Renal pelvis (tissue), 4 donors: Measurements from ENCODE around the gene UNC13D. TPM values are rescaled to one million over a fixed set of nuclear protein-coding genes. Genes with fewer than 3 reads are reported as not detected.
"Not testable (repeated sequence)": the region's sequence is repeated elsewhere in the genome, so short reads cannot be mapped to it uniquely, and the experiment has no call there.

Source experiments
- DNase-seq: peaks from one replicate; pipeline ENCODE4 v3.0.0-alpha.2; 2013
- polyA plus RNA-seq, 3 donors: library from polyadenylated mRNA; unstranded; fragments of 120-200 nt; gene quantifications; one replicate each; pipeline ENCODE4 v1.2.1, GENCODE V29; 2013; ENCODE audit not compliant: insufficient read length in 3 of 3

The UNC13D gene
- polyA plus RNA-seq, 3 donors: 4.8 to 6.6 (median 6.3) TPM

DNA sequence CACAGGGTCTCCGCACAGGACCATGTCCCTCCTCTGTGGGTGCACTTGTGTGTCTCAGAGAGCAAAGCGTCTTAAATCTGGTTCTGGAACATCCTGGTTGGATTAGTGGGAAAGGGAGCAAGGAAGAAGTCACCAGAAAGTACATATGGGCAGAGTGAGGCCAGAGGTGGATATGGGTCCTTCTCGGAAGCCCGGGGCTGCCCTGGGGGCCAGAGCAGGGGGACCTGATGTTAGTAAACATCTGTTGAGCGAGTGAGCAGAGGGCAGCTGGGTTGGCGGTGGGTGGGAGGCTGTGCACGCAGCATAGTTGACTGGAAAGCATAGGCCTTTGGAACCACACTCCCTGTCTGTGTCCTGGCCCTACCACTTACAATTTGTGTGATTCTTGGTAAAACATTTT is 22.7 kb downstream of the UNC13D start:
- no peak for DNase-seq

DNA sequence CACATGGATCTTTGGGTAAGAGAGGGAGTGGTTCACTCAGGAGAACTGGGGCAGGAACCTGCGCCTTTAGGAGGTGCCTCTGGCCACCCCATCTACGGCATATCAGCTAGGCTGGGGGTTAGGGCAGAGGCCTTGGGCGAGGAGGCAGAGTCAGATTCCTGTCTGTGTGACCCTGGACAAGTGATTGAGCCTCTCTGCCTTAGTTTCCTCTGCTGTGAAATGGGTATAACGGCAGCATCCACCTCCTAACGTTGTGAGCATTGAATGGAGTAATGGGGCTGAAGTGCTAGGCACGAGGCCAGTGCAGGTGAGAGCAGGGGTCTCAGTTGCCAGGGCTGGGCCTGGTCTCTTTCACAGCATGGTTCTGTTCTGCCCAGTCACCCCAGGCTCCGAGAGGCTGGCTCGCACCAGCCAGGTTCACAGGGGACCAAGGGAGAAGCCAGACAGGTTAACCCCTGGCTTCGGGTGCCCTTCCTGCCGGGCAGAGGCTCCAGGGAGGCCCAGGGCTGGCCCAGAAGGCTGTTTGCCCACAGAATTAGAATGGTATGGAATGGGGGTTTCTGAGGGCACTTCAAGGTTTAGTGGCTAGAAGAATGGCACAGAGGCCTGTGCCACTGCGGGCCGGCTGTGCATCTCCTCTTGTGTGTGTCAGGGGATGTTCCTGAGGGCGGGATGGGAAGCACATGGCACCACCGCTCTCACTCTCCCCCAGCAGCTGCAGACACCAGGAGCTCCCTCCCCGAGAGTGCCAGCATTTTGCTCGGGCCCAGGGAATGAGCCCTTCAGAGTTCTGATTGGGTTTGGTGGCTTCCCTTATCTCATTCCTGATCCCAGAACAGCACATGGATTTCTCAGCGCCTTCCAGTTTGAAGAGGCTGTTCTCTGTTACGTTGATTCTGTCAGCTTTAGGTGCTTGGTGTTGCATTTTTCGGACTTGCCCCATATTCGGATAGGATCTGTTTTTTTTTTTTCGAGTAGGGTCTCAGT is 23.8 kb downstream of the UNC13D start:
- no peak for DNase-seq

DNA sequence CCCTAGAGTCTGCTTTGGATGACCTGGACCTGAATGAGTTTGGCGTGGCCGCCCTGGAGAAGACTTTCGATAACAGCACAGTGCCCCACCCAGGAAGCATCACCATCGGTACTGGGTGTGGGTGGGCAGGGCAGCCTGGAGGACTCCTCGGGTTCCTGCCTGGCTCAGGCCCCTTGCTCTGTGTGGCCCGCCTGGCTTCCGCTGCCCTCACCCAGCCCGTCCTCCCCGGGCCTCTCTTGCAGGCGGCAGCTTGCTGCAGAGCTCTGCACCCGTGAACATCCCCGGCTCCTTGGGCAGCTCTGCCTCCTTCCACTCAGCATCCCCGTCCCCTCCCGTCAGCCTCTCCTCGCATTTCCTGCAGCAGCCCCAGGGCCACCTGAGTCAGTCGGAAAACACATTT is 24.5 kb downstream of the UNC13D start:
- no peak for DNase-seq

DNA sequence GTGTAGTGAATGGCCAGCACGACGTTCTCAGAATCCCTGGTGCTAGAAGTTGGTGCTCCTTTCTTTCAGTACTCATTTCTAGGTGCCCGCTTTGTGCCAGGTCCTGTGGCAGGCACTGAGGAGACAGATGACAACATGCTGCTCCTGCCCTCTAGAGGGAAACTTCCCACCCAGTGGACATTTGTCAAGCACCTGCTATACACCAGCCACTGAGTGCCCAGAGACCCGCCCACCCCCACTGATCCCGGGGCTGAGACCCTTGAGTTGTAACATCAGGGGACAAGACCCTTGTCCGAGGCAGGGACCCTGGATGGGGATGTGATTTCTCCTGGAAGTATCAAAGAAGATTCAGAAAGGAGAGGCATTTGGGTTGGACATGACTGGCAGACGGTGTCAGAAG is 25.1 kb downstream of the UNC13D start:
- DNase-seq: no peak

DNA sequence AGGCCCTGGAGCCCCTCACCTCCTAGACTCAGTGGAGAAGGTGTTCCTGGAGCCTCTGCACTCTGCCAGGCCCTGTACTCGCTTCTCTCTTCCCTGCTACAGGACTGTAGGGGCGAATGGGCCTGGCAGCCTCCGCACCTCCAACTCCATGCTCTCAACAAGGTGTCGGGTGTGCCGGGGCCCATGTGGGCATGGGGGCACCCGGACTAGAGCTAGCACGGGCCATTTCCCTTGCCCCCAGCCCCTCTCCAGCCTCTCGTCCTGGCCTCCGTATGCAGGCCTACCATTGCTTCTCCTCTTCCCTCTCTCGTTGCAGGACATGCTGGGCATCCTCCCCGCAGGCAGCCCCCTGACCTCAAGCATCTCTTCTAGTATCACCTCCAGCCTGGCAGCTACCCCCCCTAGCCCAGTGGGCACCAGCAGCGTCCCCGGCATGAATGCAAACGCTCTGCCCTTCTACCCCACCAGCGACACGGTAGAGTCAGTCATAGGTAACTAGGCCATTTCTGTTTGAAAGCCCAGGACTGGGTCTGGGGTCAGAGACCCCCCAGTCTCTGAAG is 25.8 kb downstream of the UNC13D start:
- DNase-seq: no peak

DNA sequence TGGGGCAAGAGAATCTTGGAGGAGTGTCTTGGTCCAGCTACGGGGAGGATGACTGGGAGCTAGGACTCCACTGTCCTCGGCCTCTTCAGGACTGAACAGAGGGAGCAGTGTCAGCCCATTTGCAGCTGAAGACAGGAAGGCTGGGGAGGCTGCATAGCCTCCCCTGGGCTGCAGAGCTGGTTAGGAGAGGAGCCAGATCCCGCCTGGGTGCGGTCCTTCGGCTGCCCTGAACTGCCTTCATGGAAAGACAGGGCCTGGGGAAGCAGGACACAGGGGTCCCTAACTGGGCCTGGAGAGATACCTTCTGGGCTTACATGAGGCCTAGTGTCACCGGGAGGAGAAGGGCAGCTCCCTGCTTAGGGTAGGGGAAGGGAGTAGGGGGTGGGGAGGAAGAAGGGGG is 26.6 kb downstream of the UNC13D start:
- no peak for DNase-seq

DNA sequence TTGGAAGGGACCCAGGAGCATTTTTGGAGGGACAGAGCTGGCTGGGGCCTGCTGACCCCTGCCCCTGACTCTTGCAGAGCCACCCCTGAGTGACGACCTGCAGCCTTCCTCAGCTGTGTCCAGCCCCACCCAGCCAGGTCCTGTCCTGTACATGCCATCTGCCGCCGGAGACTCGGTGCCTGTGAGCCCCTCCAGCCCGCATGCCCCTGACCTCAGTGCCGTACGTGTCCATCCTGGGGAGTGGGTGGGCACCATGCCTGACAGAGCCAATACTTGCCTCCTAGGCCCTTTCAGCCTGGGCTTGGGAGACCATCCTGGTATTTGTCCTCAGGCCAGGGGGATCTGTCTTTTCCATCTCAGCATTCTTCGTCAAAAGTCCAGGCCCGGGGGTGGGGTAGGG is 27.5 kb downstream of the UNC13D start:
- DNase-seq: no peak

DNA sequence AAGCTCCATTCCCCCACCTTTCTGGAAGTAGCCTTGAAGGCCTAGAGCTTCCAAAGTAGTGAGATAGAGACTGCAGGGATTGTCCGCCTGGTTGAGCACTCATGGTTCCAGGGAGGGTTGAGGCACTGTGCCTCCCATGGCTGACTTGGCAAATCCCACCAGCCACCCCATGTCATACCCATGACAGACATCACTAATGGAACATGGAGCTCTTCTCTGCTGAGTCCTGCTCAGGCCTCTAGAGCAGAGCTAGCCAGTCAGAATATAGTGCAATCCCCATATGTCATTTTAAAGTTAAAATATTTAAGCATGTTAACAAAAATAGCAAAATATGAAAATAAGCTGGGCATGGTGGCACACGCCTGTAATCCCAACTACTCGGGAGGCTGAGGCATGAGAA is 28.8 kb downstream of the UNC13D start:
- no peak for DNase-seq

DNA sequence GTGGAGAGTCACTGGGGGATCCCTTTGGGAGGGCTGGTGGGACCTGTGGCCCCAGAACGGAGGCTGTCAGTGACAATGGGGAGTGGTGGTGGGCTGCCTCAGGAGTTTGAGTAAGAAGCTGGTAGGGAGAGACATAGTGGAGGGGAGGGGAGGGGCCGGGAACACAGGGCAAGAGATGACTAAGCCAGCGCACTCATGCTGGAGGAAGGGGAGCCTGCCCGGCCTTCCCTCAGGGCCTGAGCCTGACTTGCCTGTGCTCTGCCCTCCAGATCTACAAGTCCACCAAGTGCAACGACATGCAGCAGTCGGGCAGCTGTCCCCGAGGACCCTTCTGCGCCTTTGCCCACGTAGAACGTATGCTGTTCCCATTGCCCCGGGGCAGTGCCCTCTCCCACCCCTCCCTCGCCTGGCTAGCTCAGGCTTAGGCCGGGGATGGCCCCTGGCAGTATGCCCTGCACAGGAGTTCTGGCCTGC is 29.3 kb downstream of the UNC13D start:
- DNase-seq: no peak

DNA sequence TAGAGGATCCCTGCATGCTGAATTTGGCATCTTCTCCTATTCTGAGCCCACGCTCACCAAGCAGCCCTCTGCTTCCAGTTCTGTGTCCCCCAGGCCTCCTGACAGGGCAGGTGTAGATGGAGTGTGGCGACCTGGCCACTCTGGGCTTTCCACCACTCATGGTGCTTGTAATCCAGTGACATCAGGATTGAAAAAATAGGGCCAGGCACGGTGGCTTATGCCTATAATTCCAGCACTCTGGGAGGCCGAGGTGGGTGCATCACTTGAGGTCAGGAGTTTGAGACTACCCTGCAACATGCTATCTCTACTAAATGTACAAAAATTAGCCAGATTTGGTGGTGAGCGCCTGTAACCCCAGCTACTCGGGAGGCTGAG is 30.2 kb downstream of the UNC13D start:
- DNase-seq: no peak

DNA sequence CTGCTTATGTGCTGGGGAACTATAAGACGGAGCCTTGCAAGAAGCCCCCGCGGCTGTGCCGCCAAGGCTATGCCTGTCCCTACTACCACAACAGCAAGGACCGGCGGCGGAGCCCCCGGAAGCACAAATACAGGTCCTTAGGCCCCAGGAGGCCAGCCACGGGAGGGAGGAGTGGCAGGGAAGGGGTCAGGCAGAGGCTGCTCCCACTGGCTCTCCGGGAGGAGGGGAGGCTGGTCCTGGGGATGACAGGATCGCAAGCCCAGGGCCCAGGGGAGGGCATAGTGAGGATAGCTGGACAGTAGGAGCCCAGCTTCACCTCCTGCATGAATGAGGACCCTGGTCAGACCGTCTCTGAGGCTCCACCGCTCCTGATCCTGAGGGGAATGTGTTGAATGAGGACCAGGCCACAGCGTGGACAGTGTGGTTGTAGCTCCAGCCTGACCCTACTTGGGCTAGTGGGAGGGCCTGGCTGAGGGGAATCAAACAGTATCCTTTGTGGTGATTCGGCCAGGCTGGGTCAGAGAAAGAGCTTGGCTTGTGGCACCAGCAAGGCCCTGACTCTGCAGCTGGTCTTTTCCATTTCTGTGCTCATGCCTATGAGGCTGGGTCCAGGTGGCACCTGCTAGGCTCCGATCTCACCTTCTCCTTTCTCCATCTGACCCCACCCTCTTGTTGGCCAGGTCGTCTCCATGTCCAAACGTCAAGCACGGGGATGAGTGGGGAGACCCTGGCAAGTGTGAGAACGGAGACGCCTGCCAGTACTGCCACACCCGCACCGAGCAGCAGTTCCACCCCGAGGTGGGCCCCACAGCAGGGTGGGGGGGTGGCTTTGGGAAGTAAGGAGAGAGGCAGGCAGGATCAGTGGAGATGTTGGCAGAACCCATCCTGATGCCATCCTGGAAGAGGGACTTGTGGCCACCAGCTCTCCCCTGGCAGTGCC is 30.9 kb downstream of the UNC13D start:
- DNase-seq: no peak

DNA sequence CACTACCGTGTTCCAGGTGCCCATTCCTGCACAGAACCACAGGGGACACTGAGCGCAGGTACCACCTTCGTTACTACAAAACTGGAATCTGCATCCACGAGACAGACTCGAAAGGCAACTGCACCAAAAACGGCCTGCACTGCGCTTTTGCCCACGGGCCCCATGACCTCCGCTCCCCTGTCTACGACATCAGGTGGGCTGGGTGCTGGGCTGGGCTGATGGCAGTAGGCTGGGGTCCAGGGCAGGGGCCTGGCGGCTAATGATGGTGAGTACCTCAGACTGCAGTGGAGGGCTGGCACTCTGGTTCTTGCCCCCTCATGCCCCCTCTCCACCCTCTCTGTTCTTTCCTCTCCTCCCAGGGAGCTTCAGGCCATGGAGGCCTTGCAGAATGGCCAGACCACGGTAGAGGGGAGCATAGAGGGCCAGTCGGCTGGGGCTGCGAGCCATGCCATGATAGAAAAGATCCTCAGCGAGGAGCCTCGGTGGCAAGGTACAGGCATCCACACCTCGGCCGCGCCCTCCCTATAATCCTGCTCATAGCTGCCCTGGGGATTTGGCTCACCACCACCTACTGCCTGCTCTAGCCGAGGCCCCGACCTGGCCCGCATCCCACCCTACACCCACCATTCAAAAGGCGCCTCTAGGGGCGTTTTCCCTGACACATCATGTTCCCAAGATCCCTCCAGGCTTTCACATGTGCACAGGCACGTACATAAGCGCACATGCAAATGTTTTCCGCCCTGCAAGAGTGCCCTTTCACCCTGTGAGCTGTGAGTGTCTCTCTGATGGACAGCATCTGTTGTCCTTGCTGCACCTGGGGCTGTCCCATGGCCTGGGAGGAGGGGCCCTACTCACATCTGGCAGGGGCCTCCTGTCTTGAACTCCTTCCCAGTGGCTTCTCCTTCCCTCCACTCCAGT is 31.8 kb downstream of the UNC13D start:
- no peak for DNase-seq

DNA sequence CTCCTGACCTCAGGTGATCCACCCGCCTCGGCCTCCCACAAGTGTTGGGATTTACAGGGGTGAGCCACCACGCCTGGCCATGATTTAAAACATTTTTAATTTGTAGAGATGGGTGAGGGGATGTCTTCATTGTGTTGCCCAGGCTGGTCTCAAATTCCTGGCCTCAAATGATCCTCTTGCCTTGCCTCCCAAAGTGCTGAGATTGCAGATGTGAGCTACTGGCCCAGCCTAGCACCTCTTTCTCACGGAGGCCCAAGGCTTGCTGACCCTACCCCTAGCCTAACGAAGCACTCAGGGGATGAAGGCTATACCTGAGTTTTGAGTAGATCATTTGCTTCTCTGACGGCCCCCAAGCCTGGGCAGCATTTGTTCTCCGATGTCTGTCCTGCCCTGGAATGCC is 33.0 kb downstream of the UNC13D start:
- DNase-seq: no peak

DNA sequence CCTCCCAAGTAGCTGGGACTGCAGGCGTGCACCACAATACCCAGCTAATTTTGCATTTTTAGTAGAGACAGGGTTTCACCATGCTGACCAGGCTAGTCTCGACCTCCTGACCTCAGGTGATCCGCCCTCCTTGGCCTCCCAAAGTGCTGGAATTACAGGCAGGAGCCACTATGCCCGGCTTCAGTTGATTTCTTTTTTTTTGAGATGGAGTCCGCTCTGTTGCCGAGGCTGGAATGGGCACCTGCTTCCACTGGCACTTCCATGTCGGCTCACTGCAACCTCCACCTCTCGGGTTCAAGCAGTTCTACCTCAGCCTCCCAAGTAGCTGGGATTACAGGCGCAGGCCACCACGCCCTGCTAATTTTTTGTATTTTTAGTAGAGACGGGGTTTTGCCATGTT is 33.4 kb downstream of the UNC13D start:
- DNase-seq: not testable (repeated sequence)

DNA sequence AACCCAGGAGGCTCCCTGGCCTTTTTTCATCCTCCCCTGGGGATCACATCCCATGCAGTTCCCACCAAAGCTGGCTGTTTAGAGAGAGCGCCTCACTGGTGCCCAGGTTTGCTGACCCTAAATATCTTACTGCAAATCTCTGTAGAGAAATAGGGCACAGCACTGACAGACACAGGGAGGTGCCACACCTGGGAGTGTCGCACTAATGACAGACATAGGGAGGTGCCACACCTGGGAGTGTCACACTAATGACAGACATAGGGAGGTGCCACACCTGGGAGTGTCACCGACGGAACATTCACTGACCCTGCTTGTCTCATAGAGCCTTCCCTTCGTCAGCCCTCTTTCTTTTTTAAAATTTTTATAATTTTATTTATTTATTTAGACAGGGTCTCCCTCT is 34.0 kb downstream of the UNC13D start:
- no peak for DNase-seq

DNA sequence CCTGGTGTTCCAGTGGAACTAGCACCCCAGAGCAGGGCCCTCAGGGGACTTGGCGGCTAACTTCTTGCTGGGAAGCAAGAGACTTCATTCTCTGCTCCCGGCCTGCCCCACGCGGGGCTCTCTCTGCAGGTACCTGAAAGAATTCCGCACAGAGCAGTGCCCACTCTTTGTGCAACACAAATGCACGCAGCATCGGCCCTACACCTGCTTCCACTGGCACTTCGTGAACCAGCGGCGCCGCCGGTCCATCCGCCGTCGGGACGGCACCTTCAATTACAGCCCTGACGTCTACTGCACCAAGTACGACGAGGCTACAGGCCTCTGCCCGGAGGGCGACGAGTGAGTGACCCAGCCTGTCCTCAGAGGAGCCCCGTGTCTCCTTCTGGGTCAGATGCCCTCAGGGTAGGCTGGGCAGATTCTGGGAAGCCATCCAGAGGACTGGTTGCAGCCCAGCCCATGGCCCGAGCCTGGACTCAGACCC is 34.5 kb downstream of the UNC13D start:
- DNase-seq: no peak

DNA sequence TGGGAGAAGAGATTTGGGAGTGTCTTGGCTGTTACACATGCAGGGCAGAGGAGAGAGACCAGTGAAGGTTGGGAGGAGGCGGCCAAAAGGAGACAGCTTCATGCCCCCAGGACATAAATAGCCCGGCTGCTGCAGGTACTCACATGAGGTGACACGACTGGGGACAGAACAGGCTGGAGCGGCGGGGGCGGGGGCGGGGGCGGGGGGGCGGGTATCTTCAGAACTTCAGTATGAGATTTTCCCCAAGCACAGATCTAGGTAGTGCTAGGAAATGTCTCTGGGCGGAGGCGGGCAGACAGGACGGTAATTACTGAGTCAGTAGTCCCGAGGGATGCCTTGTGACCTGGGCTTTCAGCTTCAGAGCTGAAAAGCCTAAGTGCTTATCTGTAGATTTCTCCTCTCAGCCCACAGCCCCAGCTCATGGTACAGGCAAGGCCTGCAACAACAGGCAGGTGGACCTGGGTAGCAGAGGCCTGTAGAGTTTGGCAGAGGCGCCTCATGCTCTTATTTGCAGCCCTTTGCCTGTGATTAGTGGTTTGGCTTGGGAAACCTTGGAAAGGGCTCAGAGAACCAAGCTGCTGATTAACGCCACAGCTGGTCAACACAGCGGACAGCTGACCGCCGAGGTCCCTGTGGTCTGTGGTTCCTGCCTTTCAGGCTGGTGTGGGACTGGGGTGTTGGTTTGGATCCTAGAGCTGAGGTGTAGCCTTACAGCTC is 35.1 kb downstream of the UNC13D start:
- no peak for DNase-seq

DNA sequence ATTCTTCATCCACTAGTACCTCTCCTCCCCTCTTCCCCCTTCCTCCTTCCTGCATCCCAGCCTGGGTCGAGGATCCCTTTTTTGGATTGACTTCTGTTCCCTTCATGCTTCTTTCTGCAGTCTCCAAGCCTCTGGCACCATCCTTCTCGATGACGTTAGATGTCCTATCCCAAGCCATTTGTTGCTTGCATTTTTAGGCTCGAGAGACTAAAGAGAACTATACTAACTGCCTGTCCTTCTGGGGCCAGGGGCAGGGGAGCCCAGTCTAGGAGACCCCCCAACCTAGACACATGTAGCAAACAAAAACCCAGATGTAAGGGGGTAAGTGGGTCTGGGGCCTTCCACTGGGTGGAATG is 35.7 kb downstream of the UNC13D start:
- no peak for DNase-seq

DNA sequence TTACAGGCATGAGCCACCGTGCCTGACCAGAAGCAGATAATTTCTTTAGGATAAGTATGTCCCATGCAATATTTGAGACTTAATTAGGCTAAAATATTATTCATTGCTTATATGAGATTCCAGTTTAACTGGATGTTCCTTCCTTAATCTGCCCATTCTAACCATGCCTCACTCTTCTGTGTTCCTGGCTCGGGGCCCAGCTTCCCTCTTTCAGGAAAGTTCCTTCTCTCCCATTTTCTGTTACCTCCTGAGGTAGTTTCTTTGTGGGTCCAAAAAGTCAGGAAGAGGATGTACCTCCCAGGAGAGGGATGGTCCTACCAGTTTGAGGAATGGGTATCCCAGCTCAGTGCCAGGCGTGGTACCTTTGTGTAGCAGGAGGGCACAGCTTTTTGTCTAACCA is 36.3 kb downstream of the UNC13D start:
- DNase-seq: no peak

DNA sequence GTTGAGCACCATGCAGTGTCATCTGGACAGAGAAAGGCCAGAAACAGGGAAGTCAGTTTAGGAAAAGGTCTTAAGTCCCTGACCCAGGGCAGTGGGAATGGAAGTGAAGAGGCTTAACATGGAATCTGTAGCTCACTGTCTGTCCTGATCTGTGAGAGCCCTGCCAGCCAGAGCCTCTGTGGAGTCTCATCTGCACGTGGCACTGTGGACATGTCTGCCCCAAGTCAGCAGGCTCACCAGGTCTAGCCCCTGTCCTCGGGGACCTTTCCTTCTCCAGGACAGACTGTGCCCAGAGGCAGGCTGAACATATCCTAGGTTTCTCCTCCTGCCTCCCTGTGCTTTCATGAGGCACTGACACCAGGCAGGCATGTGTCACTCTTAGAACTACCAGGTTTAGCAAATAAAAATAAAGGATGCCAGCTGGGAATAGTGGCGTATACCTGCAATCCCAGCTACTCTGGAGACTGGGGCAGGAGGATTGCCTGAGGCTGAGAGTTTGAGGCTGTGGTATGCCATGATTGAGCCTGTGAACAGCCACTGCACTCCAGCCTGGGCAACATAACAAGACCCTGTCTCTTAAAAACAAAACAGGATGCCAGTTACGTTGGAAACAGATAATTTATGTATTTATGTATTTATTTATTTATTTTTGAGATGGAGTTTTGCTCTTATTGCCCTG is 37.2 kb downstream of the UNC13D start:
- no peak for DNase-seq
